NCI-H2171 treated with DMSO at 0.1 percent for 48 hours (cell line): Measurements from ENCODE around the gene NRTN.
"Not testable (repeated sequence)": the region's sequence is repeated elsewhere in the genome, so short reads cannot be mapped to it uniquely, and the experiment has no call there.

Experiments used
- DNase-seq: peaks from one replicate; lab custom pipeline; 2025; lab: John Stamatoyannopoulos, UW

Gene NRTN

GRCh38 chr19:5838353-5839064, 33.6 kb downstream of the NRTN start:
- no peak for DNase-seq

GRCh38 chr19:5839065-5840017, 34.5 kb downstream of the NRTN start, which contains the start of gene FUT6:
Gene FUT6, minus strand, starts transcription at chr19:5839702. Its CDS starts 7,135 bp downstream, at chr19:5832567.
- DNase-seq, result no peak

- DNase-seq, result peak; percentile 73
Measured at GRCh38 chr19:5841735-5842111, 36.9 kb downstream of the NRTN start.

- DNase-seq, result no peak
Measured at GRCh38 chr19:5843295-5843927, 38.5 kb downstream of the NRTN start.

GRCh38 chr19:5844456-5845433, 39.9 kb downstream of the NRTN start:
- no peak for DNase-seq

- not testable (repeated sequence) for DNase-seq
Measured at GRCh38 chr19:5847846-5848245, 43.0 kb downstream of the NRTN start.

- DNase-seq, result not testable (repeated sequence)
Measured at GRCh38 chr19:5848621-5849020, 43.8 kb downstream of the NRTN start.

GRCh38 chr19:5850189-5850588, 45.3 kb downstream of the NRTN start:
- no peak for DNase-seq

- no peak for DNase-seq
Measured at GRCh38 chr19:5850743-5851293, 46.0 kb downstream of the NRTN start.

GRCh38 chr19:5851302-5851701, 46.4 kb downstream of the NRTN start, which contains the start of gene FUT3:
Gene FUT3, minus strand, starts transcription at chr19:5851449.
- no peak for DNase-seq

GRCh38 chr19:5854121-5854520, 49.3 kb downstream of the NRTN start:
- DNase-seq, result not testable (repeated sequence)

GRCh38 chr19:5855151-5855550, 50.3 kb downstream of the NRTN start:
- DNase-seq, result not testable (repeated sequence)

- DNase-seq, result no peak
Measured at GRCh38 chr19:5857203-5858081, 52.6 kb downstream of the NRTN start.

GRCh38 chr19:5863030-5863665, 58.3 kb downstream of the NRTN start:
- DNase-seq, result no peak

- no peak for DNase-seq
Measured at GRCh38 chr19:5864013-5864720, 59.3 kb downstream of the NRTN start.

GRCh38 chr19:5864725-5865486, 60.0 kb downstream of the NRTN start:
- no peak for DNase-seq

GRCh38 chr19:5865772-5866171, 60.9 kb downstream of the NRTN start:
- DNase-seq, result no peak
